CD4-positive, alpha-beta memory T cell (primary cell): ENCODE data around the gene HHEX. TPM values are rescaled to one million over a fixed set of nuclear protein-coding genes. Genes with fewer than 3 reads are reported as not detected.

Experiments
- CTCF ChIA-PET: fragments of 350-600 bp; sonication (Branson Sonifier 250); formaldehyde crosslinking; loops from one replicate; lab custom pipeline; 2021; ENCODE audit warnings: inconsistent platforms; ENCODE audit not compliant: partially characterized antibody; lab: Charles Lee
- POLR2A ChIA-PET: fragments of 350-600 bp; sonication (Branson Sonifier 250); formaldehyde crosslinking; loops from one replicate; lab custom pipeline; 2021; ENCODE audit not compliant: partially characterized antibody; lab: Charles Lee
- DNase-seq, 5 donors: peaks; one replicate each; pipeline versions ENCODE4 v3.0.0 to v3.0.0-alpha.2; 2020 to 2022; ENCODE audit warnings: mixed read lengths in 1 of 5
- H3K27ac ChIP-seq: one replicate; pipeline ENCODE4 v1.7.0; 2013; ENCODE audit warnings: low read depth, low read length
- H3K27me3 ChIP-seq: 2 replicates; pipeline ENCODE4 v1.7.0; 2013; ENCODE audit warnings: mild to moderate bottlenecking, low read length, moderate library complexity; ENCODE audit not compliant: insufficient read depth
- H3K36me3 ChIP-seq: 2 replicates; pipeline ENCODE4 v1.7.0; 2013; ENCODE audit warnings: mild to moderate bottlenecking, low read length, moderate library complexity; ENCODE audit not compliant: insufficient read depth
- H3K4me1 ChIP-seq: 2 replicates; pipeline ENCODE4 v1.7.0; 2013; ENCODE audit warnings: mild to moderate bottlenecking, low read length, moderate library complexity; ENCODE audit not compliant: insufficient read depth
- H3K4me3 ChIP-seq, 2 donors: one replicate each; pipeline ENCODE4 v1.7.0; 2013; ENCODE audit warnings: low read length in 2 of 2, mild to moderate bottlenecking in 1 of 2
- H3K9me3 ChIP-seq, 2 donors: one replicate each; pipeline ENCODE4 v1.7.0; 2013; ENCODE audit warnings: low read length in 2 of 2, control low read depth in 1 of 2; ENCODE audit not compliant: control insufficient read depth in 1 of 2
- H3K27ac Mint-ChIP-seq, 7 donors: one replicate each; pipeline ENCODE4 v1.8.0; 2020 to 2021; ENCODE audit warnings: mixed read lengths in 7 of 7, mild to moderate bottlenecking in 6 of 7, inconsistent platforms in 3 of 7, moderate library complexity in 3 of 7
- H3K27me3 Mint-ChIP-seq, 2 donors: one replicate each; pipeline ENCODE4 v1.8.0; 2020 to 2021; ENCODE audit warnings: mixed read lengths in 2 of 2
- H3K36me3 Mint-ChIP-seq, 2 donors: one replicate each; pipeline ENCODE4 v1.8.0; 2020 to 2021; ENCODE audit warnings: mixed read lengths in 2 of 2, inconsistent platforms in 1 of 2, mild to moderate bottlenecking in 1 of 2
- H3K4me1 Mint-ChIP-seq, 4 donors: one replicate each; pipeline ENCODE4 v1.8.0; 2020 to 2021; ENCODE audit warnings: mixed read lengths in 4 of 4, mild to moderate bottlenecking in 1 of 4
- H3K4me3 Mint-ChIP-seq, 8 donors: one replicate each; pipeline ENCODE4 v1.8.0; 2020 to 2021; ENCODE audit warnings: mixed read lengths in 8 of 8, mild to moderate bottlenecking in 7 of 8, moderate library complexity in 6 of 8, inconsistent platforms in 3 of 8
- H3K9me3 Mint-ChIP-seq, 8 donors: one replicate each; pipeline ENCODE4 v1.8.0; 2020 to 2021; ENCODE audit warnings: mixed read lengths in 8 of 8, mild to moderate bottlenecking in 5 of 8, inconsistent platforms in 3 of 8, moderate library complexity in 1 of 8
- intact Hi-C: fragments of 100-400 bp; cut with micrococcal nuclease; formaldehyde crosslinking; loops from one replicate; pipeline ENCODE4 v1.15.1; 2023
- polyA plus RNA-seq, 2 donors: library from polyadenylated mRNA; unstranded; fragments of 300-500 nt; fragmentation: Illumina TruSeq; gene quantifications; one replicate each; pipeline ENCODE4 v1.2.3, GENCODE V29; 2021
- total RNA-seq, 2 experiments: library from RNA; stranded (reverse); gene quantifications; one replicate each; pipeline ENCODE4 v1.2.3, GENCODE V29; 2021

The HHEX gene
- total and polyA plus RNA-seq, 4 experiments from 2014 or later: 0.32 to 1.2 (median 0.98) TPM; not detected in 1

GRCh38 chr10:92657024-92657423 lies 32.7 kb upstream of the HHEX start:
- no peak overlapping the region for H3K27ac Mint-ChIP-seq
- ChIA-PET POLR2A (no interaction called here), CTCF (no interaction called here)
- no peak for DNase-seq
- intact Hi-C loops: no loop called here
- no peak overlapping the region for H3K4me3 Mint-ChIP-seq
- Histone ChIP-seq H3K36me3 (no peaks in the 10 kb centered on the region), H3K9me3 (no peaks in the 10 kb centered on the region), H3K27ac (no peak overlapping the region), H3K27me3 (no peaks in the 10 kb centered on the region), H3K4me1 (no peaks in the 10 kb centered on the region), H3K4me3 (no peak overlapping the region)
- H3K4me1 Mint-ChIP-seq: no peaks in the 10 kb centered on the region
- no peaks in the 10 kb centered on the region for H3K36me3 Mint-ChIP-seq
- no peaks in the 10 kb centered on the region for H3K27me3 Mint-ChIP-seq
- peaks cover 0 to 14% (median 1%) of the 10 kb centered on the region in 8 donors for H3K9me3 Mint-ChIP-seq

- Histone ChIP-seq H3K27ac (no peak overlapping the region), H3K36me3 (no peaks in the 10 kb centered on the region), H3K9me3 (peaks cover 0 to 10% of the 10 kb centered on the region in 2 donors), H3K4me1 (no peaks in the 10 kb centered on the region), H3K4me3 (no peak overlapping the region), H3K27me3 (no peaks in the 10 kb centered on the region)
- POLR2A ChIA-PET: no interaction called here
- Mint-ChIP-seq H3K4me3 (no peak overlapping the region), H3K27me3 (no peaks in the 10 kb centered on the region), H3K4me1 (no peaks in the 10 kb centered on the region), H3K36me3 (peaks cover 3 to 7% of the 10 kb centered on the region in 2 donors), H3K9me3 (peaks cover 5 to 41% (median 25%) of the 10 kb centered on the region in 8 donors), H3K27ac (no peak overlapping the region)
- no peak for DNase-seq
- CTCF ChIA-PET: no interaction called here
- intact Hi-C loops: no loop called here
These were observed 26.9 kb upstream of the HHEX start for GRCh38 chr10:92662848-92663247.

GRCh38 chr10:92664322-92664721 lies 25.4 kb upstream of the HHEX start:
- peaks cover 3 to 7% of the 10 kb centered on the region in 2 donors for H3K36me3 Mint-ChIP-seq
- H3K27ac ChIP-seq: no peak overlapping the region
- H3K27ac Mint-ChIP-seq: no peak overlapping the region
- POLR2A ChIA-PET: no interaction called here
- H3K9me3 Mint-ChIP-seq: peaks cover 5 to 41% (median 25%) of the 10 kb centered on the region in 8 donors
- no peaks in the 10 kb centered on the region for H3K4me1 Mint-ChIP-seq
- H3K9me3 ChIP-seq: peaks cover 0 to 10% of the 10 kb centered on the region in 2 donors
- no peak overlapping the region for H3K4me3 Mint-ChIP-seq
- no peaks in the 10 kb centered on the region for H3K4me1 ChIP-seq
- DNase-seq: no peak
- no peaks in the 10 kb centered on the region for H3K27me3 ChIP-seq
- intact Hi-C loops: no loop called here
- CTCF ChIA-PET: interaction anchor here (0.6 kb wide), 1 partner anchor 1712 kb away, joined by 3 read pairs; no protein-coding TSS in a partner anchor
- no peaks in the 10 kb centered on the region for H3K36me3 ChIP-seq
- no peaks in the 10 kb centered on the region for H3K27me3 Mint-ChIP-seq
- H3K4me3 ChIP-seq: no peak overlapping the region

GRCh38 chr10:92667078-92667477 lies 22.7 kb upstream of the HHEX start:
- Histone ChIP-seq H3K4me3 (no peak overlapping the region), H3K9me3 (peaks cover 0 to 10% of the 10 kb centered on the region in 2 donors), H3K36me3 (no peaks in the 10 kb centered on the region), H3K4me1 (no peaks in the 10 kb centered on the region), H3K27me3 (no peaks in the 10 kb centered on the region), H3K27ac (no peak overlapping the region)
- ChIA-PET POLR2A (no interaction called here), CTCF (no interaction called here)
- Mint-ChIP-seq H3K4me3 (no peak overlapping the region), H3K9me3 (peaks cover 5 to 35% (median 22%) of the 10 kb centered on the region in 8 donors), H3K27ac (no peak overlapping the region), H3K36me3 (peaks cover 3 to 7% of the 10 kb centered on the region in 2 donors), H3K27me3 (peaks cover 0 to 2% of the 10 kb centered on the region in 2 donors), H3K4me1 (no peaks in the 10 kb centered on the region)
- DNase-seq: no peak
- intact Hi-C loops: no loop called here

GRCh38 chr10:92677708-92678107 lies 12.0 kb upstream of the HHEX start:
- Mint-ChIP-seq H3K4me3 (no peak overlapping the region), H3K4me1 (no peaks in the 10 kb centered on the region), H3K27ac (no peak overlapping the region), H3K27me3 (peaks cover 3 to 9% of the 10 kb centered on the region in 2 donors), H3K9me3 (peaks cover 0 to 5% (median 0%) of the 10 kb centered on the region in 8 donors), H3K36me3 (no peaks in the 10 kb centered on the region)
- H3K4me1 ChIP-seq: no peaks in the 10 kb centered on the region
- no peaks in the 10 kb centered on the region for H3K36me3 ChIP-seq
- intact Hi-C loops: no loop called here
- DNase-seq: no peak
- CTCF ChIA-PET: no interaction called here
- no peak overlapping the region for H3K27ac ChIP-seq
- H3K27me3 ChIP-seq: no peaks in the 10 kb centered on the region
- H3K9me3 ChIP-seq: no peaks in the 10 kb centered on the region
- H3K4me3 ChIP-seq: no peak overlapping the region
- POLR2A ChIA-PET: no interaction called here

- Histone ChIP-seq H3K27ac (no peak overlapping the region), H3K9me3 (no peaks in the 10 kb centered on the region), H3K27me3 (no peaks in the 10 kb centered on the region), H3K4me3 (no peak overlapping the region), H3K4me1 (no peaks in the 10 kb centered on the region), H3K36me3 (no peaks in the 10 kb centered on the region)
- POLR2A ChIA-PET: no interaction called here
- Mint-ChIP-seq H3K4me3 (no peak overlapping the region), H3K4me1 (no peaks in the 10 kb centered on the region), H3K9me3 (peaks cover 0 to 5% (median 0%) of the 10 kb centered on the region in 8 donors), H3K27ac (no peak overlapping the region), H3K27me3 (peaks cover 3 to 10% of the 10 kb centered on the region in 2 donors), H3K36me3 (no peaks in the 10 kb centered on the region)
- intact Hi-C loops: no loop called here
- no peak for DNase-seq
- CTCF ChIA-PET: interaction anchor here (0.7 kb wide), 1 partner anchor 80 kb away, joined by 3 read pairs; no protein-coding TSS in a partner anchor
These were observed 11.5 kb upstream of the HHEX start for GRCh38 chr10:92678206-92678605.

GRCh38 chr10:92681306-92681834 lies 8.4 kb upstream of the HHEX start:
- Histone ChIP-seq H3K4me1 (no peaks in the 10 kb centered on the region), H3K9me3 (no peaks in the 10 kb centered on the region), H3K36me3 (no peaks in the 10 kb centered on the region), H3K27ac (no peak overlapping the region), H3K27me3 (no peaks in the 10 kb centered on the region), H3K4me3 (no peak overlapping the region)
- Mint-ChIP-seq H3K4me3 (no peak overlapping the region), H3K36me3 (no peaks in the 10 kb centered on the region), H3K4me1 (no peaks in the 10 kb centered on the region), H3K27me3 (peaks cover 7 to 8% of the 10 kb centered on the region in 2 donors), H3K9me3 (peaks cover 0 to 9% (median 3%) of the 10 kb centered on the region in 8 donors), H3K27ac (no peak overlapping the region)
- intact Hi-C loops: no loop called here
- no peak for DNase-seq
- CTCF ChIA-PET: interaction anchor here (0.6 kb wide), 1 partner anchor 188 kb away, joined by 3 read pairs; no protein-coding TSS in a partner anchor
- POLR2A ChIA-PET: no interaction called here
